AG04449 (cell line): ENCODE measurements around the gene PEX26.
"Not testable (repeated sequence)": the region's sequence is repeated elsewhere in the genome, so short reads cannot be mapped to it uniquely, and the experiment has no call there.

Source experiments
- CTCF ChIA-PET: fragments of 350-600 bp; formaldehyde crosslinking; extraction: SDS; loops from one replicate; lab custom pipeline; 2021; ENCODE audit warnings: antibody characterized with exemption; lab: Yijun Ruan, JAX
- POLR2A ChIA-PET: fragments of 400-600, 350-600 bp; formaldehyde crosslinking; extraction: SDS; loops from one replicate; lab custom pipeline; 2020; ENCODE audit warnings: antibody characterized with exemption, inconsistent platforms; lab: Yijun Ruan, JAX
- DNase-seq: peaks from one replicate; pipeline ENCODE4 v3.0.0-alpha.2; 2010; ENCODE audit warnings: low read depth, low spot score
- H3K4me3 ChIP-seq: 2 replicates; pipeline ENCODE4 v1.5.1; 2011; ENCODE audit warnings: low read depth, mild to moderate bottlenecking, control low read depth, low read length
- TF ChIP-seq, protein P1 (sequence below): IDR thresholded peaks from one replicate; pipeline ENCODE4 v1.5.1; 2011; ENCODE audit warnings: mild to moderate bottlenecking, moderate library complexity, low read length, control low read depth, inconsistent platforms; ENCODE audit not compliant: insufficient read depth; ENCODE audit errors: missing control alignments

Gene PEX26

DNA sequence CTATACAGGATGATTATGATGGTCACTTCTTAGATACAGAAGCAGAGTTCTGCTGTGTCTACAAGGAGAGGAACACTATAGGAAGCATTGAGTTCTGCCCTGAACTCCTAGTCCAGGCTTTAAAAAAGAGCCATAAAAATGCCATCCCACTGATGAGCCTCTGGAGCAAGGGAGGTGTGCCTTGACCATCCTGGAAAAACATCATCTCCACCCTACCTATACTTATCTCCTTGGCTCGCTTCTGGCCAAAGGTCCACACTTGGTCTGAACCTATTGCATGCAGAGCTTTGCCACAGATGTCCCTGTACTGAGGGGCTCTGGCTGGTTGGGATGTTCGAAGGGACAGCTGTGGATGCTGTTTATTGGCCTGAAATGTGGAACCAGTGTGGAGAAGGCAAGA lies 4.3 kb upstream of the PEX26 start:
- no peak for DNase-seq
- CTCF ChIA-PET: interaction anchor here (0.7 to 13.0 kb wide), 7 partner anchors 10 to 240 kb away, joined by 3 to 454 read pairs (median 7); no protein-coding TSS in a partner anchor
- POLR2A ChIA-PET: no interaction called here
- no peak overlapping the region for H3K4me3 ChIP-seq
- TF ChIP-seq, protein P1, sequence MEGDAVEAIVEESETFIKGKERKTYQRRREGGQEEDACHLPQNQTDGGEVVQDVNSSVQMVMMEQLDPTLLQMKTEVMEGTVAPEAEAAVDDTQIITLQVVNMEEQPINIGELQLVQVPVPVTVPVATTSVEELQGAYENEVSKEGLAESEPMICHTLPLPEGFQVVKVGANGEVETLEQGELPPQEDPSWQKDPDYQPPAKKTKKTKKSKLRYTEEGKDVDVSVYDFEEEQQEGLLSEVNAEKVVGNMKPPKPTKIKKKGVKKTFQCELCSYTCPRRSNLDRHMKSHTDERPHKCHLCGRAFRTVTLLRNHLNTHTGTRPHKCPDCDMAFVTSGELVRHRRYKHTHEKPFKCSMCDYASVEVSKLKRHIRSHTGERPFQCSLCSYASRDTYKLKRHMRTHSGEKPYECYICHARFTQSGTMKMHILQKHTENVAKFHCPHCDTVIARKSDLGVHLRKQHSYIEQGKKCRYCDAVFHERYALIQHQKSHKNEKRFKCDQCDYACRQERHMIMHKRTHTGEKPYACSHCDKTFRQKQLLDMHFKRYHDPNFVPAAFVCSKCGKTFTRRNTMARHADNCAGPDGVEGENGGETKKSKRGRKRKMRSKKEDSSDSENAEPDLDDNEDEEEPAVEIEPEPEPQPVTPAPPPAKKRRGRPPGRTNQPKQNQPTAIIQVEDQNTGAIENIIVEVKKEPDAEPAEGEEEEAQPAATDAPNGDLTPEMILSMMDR: no peak

DNA sequence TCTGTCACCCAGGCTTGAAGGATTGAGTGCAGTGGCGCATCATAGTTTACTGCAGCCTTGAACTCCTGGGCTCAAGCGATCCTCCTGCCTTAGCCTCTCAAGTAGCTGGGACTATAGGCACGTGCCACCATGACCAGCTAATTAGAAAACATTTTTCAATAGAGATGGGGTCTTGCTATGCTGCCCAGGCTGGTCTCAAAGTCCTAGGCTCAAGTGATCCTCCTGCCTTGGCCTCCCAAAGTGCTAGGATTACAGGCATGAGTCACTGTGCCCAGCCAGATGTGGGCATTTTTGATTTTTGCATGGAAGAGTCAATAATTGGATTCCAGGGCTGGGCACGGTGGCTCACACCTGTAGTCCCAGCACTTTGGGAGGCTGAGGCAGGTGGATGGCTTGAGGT lies 3.9 kb upstream of the PEX26 start:
- POLR2A ChIA-PET, DNase-seq, H3K4me3 ChIP-seq: not testable (repeated sequence)
- CTCF ChIA-PET: interaction anchor here (0.7 to 13.0 kb wide), 10 partner anchors 11 to 240 kb away, joined by 3 to 454 read pairs (median 9); no protein-coding TSS in a partner anchor

DNA sequence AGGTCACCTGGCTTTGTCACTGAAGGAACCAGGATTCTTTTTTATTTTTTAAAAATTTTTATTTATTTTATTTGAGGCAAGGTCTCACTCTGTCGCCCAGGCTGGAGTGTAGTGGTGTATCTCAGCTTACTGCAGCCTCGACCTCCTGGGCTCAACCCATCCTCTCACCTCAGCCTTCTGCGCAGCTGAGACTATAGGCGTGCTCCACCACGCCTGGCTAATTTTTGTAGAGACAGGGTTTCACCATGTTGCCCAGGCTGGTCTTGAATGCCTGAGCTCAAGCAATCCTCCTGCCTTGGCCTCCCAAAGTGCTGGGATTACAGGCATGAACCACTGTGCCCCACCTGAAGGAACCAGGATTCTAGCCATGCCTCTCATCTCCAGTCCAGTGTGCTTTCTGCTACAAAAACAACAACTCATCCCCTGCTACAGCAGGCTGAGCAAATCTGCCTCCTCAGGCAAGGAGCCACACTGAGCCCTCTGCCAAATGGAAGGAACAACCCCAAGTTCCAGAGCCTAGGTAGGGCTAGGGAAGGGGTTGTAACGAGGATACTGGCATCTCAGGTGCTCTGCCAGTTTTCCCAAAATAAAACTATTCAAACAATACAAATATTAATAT lies 2.6 kb upstream of the PEX26 start:
- no peak overlapping the region for H3K4me3 ChIP-seq
- TF ChIP-seq, protein P1: no peak
- no peak for DNase-seq
- CTCF ChIA-PET: interaction anchor here (0.7 to 13.0 kb wide), 75 partner anchors 9 to 517 kb away, joined by 3 to 454 read pairs (median 7); partner anchors contain the start of genes MICAL3 and USP18
- POLR2A ChIA-PET: interaction anchor here (0.6 to 0.9 kb wide), 2 partner anchors 14 to 245 kb away, joined by 3 to 4 read pairs; no protein-coding TSS in a partner anchor

DNA sequence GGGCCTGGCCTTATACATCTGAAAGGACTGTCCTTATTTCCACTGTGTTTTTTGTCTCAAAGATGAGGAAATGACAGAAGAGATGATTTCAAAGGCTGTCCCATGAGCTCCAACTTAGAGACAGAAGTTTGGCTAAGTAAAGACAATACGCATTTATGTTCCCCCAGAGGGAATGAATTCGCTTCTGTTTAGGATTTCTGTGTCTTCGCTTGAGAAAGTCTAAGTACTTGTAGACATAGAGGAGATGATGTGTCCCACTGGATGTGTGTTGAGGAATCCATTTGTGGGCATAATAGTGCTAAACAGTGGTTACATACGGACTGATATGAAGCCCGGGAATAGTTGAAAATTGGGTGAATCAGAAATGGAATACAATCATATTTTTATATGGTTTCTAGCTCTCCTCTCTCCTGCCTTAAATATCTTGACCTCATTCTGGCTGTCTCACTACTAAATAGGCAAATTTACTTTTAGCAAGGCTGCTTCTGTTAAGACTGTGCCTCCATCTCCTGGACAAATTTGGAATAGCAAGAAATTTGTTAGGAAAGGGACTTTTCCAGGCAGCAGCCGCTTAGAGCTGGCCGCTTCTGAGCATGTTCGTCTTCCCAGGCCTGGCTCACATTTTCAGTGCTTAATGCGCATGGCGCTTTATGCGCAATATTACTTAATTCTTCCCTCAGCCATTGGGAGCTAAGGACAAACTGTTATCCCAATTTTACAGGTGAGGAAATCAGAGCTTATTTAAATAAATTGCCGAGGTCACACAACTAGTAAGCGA lies 1.9 kb upstream of the PEX26 start:
- POLR2A ChIA-PET: interaction anchor here (0.6 to 1.3 kb wide), 5 partner anchors 15 to 275 kb away, joined by 3 to 4 read pairs (median 3); no protein-coding TSS in a partner anchor

DNA sequence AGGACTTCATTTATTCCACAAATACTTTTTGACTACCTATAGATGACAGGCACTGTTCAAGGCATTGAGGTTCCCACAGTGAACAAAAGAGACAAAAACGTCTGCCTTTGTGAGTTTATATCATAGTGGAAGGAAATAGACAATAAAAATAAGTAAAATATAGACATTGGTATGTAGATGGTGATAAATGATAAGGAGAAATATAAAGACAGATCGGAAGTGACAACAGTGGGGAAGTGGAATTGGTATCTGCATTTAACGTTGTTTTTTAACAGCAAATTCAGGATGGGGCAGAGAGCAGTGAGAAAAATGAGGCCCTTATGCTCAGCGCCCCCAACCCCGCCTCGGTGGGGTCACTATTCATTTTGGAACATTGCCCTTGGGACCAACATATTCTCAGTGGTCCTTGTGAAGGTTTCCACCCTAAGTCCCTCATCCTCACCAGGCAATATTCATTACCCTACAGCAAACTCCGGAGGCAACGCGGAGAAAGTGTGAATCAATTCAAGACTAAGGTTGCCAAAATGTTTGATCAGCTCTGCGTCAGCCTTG lies 627 bp upstream of the PEX26 start:
- ChIA-PET CTCF (interaction anchor here (0.5 to 13.0 kb wide), 31 partner anchors 11 to 1002 kb away, joined by 3 to 454 read pairs (median 6); no protein-coding TSS in a partner anchor), POLR2A (interaction anchor here (1.3 kb wide), 2 partner anchors 9 to 277 kb away, joined by 4 to 5 read pairs; no protein-coding TSS in a partner anchor)
- DNase-seq: no peak
- TF ChIP-seq, protein P1: no peak
- peak overlapping the region; percentile 90 for H3K4me3 ChIP-seq

More for the DNA sequence above, 1.9 kb upstream of the PEX26 start:
- TF ChIP-seq, protein P1: peak; percentile 63
- H3K4me3 ChIP-seq: no peak overlapping the region
- no peak for DNase-seq
- CTCF ChIA-PET: interaction anchor here (0.6 to 13.0 kb wide), 98 partner anchors 9 to 1001 kb away, joined by 3 to 454 read pairs (median 5); partner anchors contain the start of genes MICAL3, TUBA8 and USP18

DNA sequence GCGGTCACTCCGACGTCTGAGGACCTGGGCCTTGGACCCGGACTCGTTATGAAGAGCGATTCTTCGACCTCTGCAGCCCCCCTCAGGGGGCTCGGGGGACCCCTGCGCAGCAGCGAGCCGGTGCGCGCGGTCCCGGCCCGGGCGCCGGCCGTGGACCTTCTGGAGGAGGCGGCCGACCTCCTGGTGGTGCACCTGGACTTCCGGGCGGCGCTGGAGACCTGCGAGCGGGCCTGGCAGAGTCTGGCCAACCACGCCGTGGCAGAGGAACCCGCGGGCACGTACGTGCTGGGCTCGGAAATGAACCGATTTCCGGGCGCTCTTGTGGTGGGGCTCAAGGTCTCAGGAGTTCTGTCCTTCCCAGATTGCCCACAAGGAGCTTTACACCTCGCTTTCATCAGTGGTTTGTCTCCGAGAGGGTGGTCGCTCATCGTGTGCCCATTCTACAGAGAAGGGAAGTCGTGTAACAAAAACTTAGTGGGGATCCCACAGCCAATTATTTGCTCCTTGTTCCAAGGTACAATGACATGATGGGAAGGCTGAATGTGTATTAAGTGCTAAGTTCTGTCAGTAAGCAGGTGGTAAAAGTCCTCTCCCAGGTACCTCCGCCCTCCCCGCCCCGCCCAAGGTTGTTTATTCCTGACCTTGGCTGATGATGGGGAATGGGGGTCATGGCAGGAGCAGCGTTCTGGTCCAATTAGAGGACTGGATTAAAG lies 695 bp downstream of the PEX26 start:
- peak overlapping the region; percentile 90 for H3K4me3 ChIP-seq
- POLR2A ChIA-PET: interaction anchor here (0.6 to 1.3 kb wide), 3 partner anchors 10 to 50 kb away, joined by 4 to 5 read pairs (median 4); no protein-coding TSS in a partner anchor
- DNase-seq: no peak
- CTCF ChIA-PET: interaction anchor here (0.7 to 13.0 kb wide), 10 partner anchors 11 to 520 kb away, joined by 3 to 454 read pairs (median 5); no protein-coding TSS in a partner anchor
- TF ChIP-seq, protein P1: no peak
